ENCODE measurements around the gene NEDD4. TPM values are rescaled to one million over a fixed set of nuclear protein-coding genes. Genes with fewer than 3 reads are reported as not detected.

Gene NEDD4
- polyA plus RNA-seq, 3 donors = 1.2 to 3.8 (median 1.3) TPM

- H3K4me3 ChIP-seq (replicated peaks in 1 of 3; ENCODE audit: low read depth in 2 of 3, low read length in 3 of 3) = no peak overlapping the region
- no peak overlapping the region for H2AFZ ChIP-seq (ENCODE audit: insufficient read depth, low read depth, low read length, poor library complexity, severe bottlenecking)
- no peak for TF ChIP-seq CTCF (IDR thresholded peaks at IDR 0.05)
- peaks cover 3% of the 10 kb centered on the region for H3K79me2 ChIP-seq (ENCODE audit: insufficient read depth, low read length)
- no peak for DNase-seq
- H3K27me3 ChIP-seq (ENCODE audit: control insufficient read depth in 2 of 2, insufficient read depth in 2 of 2, low read length in 2 of 2) = peaks cover 0 to 4% of the 10 kb centered on the region in 2 donors
- H4K20me1 ChIP-seq (ENCODE audit: insufficient read depth, low read length) = no peaks in the 10 kb centered on the region
- WGBS (ENCODE audit: insufficient coverage) = no CpG with 5 or more reads among the region's 2 CpGs
- Mint-ChIP-seq H3K9me3 (peaks cover 0 to 4% (median 0%) of the 10 kb centered on the region in 7 donors), H3K4me3 (no peak overlapping the region), H3K4me1 (peaks cover 27% of the 10 kb centered on the region), H3K27me3 (ENCODE audit: low read depth in 3 of 3) (peaks cover 0 to 5% (median 0%) of the 10 kb centered on the region in 3 donors), H3K27ac (no peak overlapping the region), H3K36me3 (peaks cover 0 to 4% of the 10 kb centered on the region in 2 donors)
- no peaks in the 10 kb centered on the region for H3K36me3 ChIP-seq (replicated peaks in 1 of 2; ENCODE audit: control insufficient read depth in 1 of 2, insufficient read depth in 2 of 2, low read length in 2 of 2)
- no peak overlapping the region for H3K9ac ChIP-seq (ENCODE audit: insufficient read depth, low read length, poor library complexity, severe bottlenecking)
- H3K4me1 ChIP-seq (ENCODE audit: control insufficient read depth in 1 of 2, insufficient read depth in 2 of 2, low read length in 2 of 2) = peaks cover 13% of the 10 kb centered on the region in 2 donors
- H3K9me3 ChIP-seq (replicated peaks in 1 of 2; ENCODE audit: control insufficient read depth in 1 of 2, insufficient read depth in 1 of 2, low read length in 2 of 2) = no peaks in the 10 kb centered on the region
- no peak overlapping the region for H3K4me2 ChIP-seq (replicated peaks; ENCODE audit: extremely low read depth, low read length, poor library complexity, severe bottlenecking)
- H3K27ac ChIP-seq (ENCODE audit: low read depth in 1 of 2, low read length in 2 of 2) = no peak overlapping the region
- intact Hi-C loops (cut with micrococcal nuclease) = no loop called here
Measured at GRCh38 chr15:55989383-55989782, 4.0 kb downstream of the NEDD4 start.

GRCh38 chr15:55981582-55982249 is 11.7 kb downstream of the NEDD4 start:
- Histone ChIP-seq H3K36me3 (replicated peaks in 1 of 2; ENCODE audit: control insufficient read depth in 1 of 2, insufficient read depth in 2 of 2, low read length in 2 of 2) (no peaks in the 10 kb centered on the region), H3K9me3 (replicated peaks in 1 of 2; ENCODE audit: control insufficient read depth in 1 of 2, insufficient read depth in 1 of 2, low read length in 2 of 2) (peaks cover 0 to 11% of the 10 kb centered on the region in 2 donors), H4K20me1 (ENCODE audit: insufficient read depth, low read length) (no peaks in the 10 kb centered on the region), H2AFZ (ENCODE audit: insufficient read depth, low read depth, low read length, poor library complexity, severe bottlenecking) (no peak overlapping the region), H3K27me3 (ENCODE audit: control insufficient read depth in 2 of 2, insufficient read depth in 2 of 2, low read length in 2 of 2) (no peaks in the 10 kb centered on the region), H3K9ac (ENCODE audit: insufficient read depth, low read length, poor library complexity, severe bottlenecking) (no peak overlapping the region), H3K79me2 (ENCODE audit: insufficient read depth, low read length) (no peaks in the 10 kb centered on the region), H3K27ac (ENCODE audit: low read depth in 1 of 2, low read length in 2 of 2) (no peak overlapping the region), H3K4me1 (ENCODE audit: control insufficient read depth in 1 of 2, insufficient read depth in 2 of 2, low read length in 2 of 2) (no peaks in the 10 kb centered on the region), H3K4me2 (replicated peaks; ENCODE audit: extremely low read depth, low read length, poor library complexity, severe bottlenecking) (no peak overlapping the region), H3K4me3 (replicated peaks in 1 of 3; ENCODE audit: low read depth in 2 of 3, low read length in 3 of 3) (no peak overlapping the region)
- Mint-ChIP-seq H3K27ac (no peak overlapping the region), H3K9me3 (peaks cover under 1 to 15% (median 8%) of the 10 kb centered on the region in 7 donors), H3K36me3 (no peaks in the 10 kb centered on the region), H3K4me3 (no peak overlapping the region), H3K27me3 (ENCODE audit: low read depth in 3 of 3) (no peaks in the 10 kb centered on the region), H3K4me1 (peaks cover 3% of the 10 kb centered on the region)
- intact Hi-C loops (cut with micrococcal nuclease) = no loop called here
- no CpG with 5 or more reads among the region's 2 CpGs for WGBS (ENCODE audit: insufficient coverage)
- no peak for TF ChIP-seq CTCF (IDR thresholded peaks at IDR 0.05)
- no peak for DNase-seq
